HG03378 (cell line): ENCODE results near the gene AUP1.
A peak's percentile ranks its signal among the peaks of the same experiment; 100 is the strongest.

Source experiments
- ATAC-seq: cut with Tn5 transposase; IDR thresholded peaks from one replicate; pipeline ENCODE4 v1.9.1; 2021; ENCODE audit warnings: mild to moderate bottlenecking, moderate library complexity; ENCODE audit not compliant: unreplicated experiment

The AUP1 gene

DNA sequence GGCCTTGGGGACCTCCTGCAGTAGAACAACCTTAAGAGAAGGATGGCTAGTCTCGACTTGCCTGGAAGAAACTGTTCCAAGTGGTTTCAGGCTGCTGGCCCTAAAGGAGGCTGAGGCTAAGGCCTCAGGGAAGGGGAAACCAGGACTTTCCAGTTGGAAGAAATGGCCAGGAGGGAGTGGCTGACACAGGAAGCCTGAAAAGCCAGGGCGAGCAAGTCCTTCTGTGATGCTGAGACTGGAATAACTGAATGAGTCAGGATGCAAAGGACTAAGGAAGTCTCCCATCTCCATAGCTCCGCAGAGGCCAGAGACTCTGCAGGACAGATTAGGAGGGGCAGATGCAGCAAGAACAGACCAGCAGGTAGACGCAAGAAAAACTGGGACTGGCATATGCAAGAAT lies 7.6 kb upstream of the AUP1 start:
- no peak for ATAC-seq

DNA sequence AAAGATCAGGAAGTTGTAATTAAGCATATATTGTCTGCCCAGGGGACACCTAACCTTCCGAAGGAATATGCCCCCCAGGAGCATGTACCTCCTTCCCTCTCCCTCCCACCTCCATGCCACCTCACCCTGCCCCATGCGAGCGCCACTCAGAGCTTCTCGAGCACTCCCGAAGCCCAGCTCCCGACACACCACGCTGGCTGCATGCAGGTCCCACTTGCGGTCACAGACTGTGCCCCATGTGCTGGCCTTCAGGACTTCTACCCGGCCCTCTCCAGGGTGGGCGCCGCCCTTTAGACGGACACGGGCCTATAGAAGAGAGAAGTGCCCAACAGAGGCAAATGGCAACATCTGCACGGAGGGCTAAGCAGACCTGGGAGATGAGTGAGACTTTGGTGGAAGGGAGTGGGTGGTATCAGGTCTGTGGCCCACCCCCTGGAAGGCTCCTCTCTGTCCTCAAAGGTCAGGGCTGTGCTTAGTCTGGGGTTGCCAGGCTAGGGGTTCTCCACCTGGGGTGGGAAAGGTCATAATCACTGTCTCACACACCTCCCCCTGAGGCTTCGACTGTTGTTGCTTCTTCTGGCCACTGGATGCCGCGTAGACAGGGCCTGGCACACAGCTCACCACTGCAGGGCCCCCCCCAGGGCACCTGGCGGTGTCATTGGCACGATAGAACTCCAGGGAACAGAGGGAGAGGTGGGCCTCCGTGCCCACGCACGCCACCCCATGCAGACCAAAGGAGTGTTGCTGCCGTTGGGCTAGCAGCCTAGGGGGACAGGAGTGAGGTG lies 6.9 kb upstream of the AUP1 start:
- ATAC-seq = no peak

DNA sequence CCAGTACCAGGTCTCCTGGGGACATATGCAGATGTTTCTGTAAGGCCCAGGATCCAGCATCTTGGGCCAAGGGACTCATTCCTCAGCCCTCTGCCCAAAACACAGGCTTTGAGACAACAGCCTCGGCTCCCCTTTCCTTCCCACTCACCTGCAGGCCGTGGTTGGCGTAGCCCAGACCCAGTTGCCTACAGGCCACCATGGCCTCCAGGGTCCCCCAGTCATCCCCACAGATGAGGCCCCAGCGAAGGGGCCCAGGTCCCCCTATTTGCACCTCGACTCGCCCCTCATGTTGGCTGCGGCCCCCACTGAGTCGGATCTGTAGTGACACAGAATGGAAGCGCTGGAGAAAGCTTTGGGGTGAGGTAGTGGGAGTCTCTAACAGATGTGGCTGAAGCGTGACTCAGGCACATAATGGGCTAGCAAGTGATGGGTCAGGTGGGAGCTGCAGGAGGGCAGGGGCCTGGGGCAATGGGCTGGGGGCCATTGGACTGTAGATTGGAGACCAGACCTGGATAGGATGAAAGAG lies 6.0 kb upstream of the AUP1 start:
- no peak for ATAC-seq

DNA sequence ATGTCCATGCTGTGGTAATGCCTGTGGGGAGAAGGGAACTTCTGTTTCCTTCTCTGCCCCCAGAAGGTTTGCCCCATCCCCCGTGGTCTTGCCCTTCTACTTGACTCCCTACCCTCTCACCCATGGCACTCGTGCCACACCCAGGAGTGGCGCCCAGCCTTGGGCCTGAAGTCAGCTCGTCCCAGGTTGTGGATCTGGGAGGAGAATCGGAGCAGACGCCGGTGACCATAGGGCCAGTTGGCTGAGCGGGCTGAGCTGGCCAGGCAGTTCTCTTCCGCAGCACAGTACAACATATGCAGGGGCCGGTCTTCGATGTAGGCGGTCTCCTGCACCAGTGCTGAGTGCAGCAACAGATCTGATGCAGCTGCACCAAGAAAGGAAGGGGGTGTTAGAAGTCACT lies 4.9 kb upstream of the AUP1 start:
- no peak for ATAC-seq

DNA sequence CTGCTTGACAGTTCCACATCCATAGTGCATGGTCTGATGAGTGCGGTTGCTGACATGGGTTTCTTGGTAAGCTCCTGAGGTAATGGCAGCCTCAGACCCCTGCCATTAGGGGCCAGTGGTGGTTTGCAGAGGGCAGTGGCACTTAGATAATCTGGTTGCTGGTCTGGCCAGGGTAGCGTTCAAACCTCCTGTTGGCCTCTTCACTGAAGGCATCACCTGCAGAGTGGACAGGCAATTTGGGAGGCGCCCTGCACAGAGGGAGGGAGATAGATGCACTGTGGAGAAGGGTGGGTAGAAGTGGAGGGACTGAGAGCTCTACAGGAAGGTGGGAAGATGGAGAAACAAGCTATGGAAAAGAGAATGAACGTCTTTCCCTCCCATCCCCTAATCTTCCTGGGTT lies 4.0 kb upstream of the AUP1 start:
- no peak for ATAC-seq

DNA sequence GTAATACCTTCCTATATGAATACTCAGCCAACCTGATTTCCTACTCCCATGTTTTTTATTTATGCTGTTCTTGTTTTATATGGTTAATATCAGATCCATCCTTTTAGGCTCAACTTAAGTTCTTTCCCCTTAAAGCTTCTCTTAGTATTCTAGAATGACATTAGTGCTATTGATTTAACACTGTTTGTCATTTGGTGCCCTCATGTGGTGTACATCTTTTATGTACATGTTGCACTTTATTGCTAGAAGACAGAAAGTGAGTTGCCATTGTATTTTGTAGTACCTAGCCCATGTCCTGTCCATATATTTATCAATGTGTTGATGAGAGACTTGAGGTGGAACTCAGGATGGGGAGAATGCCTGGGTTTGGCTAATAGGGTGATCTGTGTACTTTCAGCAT lies 2.7 kb upstream of the AUP1 start:
- no peak for ATAC-seq

DNA sequence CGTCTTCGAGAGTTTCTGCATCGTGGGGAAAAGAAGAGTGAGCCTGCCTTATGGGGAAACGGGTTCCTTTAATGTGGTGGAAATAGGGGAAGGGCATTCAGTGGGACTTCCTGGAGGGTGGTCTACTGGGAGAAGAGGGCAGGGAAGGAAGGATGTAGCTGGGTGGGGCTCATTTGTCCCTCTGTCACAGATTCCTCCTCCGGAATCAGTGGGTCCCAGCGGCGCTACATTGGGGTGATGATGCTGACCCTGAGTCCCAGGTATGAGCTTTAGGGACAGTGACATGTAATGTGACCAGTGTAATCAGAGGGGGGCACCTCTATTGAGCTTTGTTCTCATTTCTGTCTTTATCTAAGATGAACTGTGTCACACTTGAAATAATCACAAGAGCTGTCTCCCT lies 2.2 kb upstream of the AUP1 start:
- no peak for ATAC-seq

DNA sequence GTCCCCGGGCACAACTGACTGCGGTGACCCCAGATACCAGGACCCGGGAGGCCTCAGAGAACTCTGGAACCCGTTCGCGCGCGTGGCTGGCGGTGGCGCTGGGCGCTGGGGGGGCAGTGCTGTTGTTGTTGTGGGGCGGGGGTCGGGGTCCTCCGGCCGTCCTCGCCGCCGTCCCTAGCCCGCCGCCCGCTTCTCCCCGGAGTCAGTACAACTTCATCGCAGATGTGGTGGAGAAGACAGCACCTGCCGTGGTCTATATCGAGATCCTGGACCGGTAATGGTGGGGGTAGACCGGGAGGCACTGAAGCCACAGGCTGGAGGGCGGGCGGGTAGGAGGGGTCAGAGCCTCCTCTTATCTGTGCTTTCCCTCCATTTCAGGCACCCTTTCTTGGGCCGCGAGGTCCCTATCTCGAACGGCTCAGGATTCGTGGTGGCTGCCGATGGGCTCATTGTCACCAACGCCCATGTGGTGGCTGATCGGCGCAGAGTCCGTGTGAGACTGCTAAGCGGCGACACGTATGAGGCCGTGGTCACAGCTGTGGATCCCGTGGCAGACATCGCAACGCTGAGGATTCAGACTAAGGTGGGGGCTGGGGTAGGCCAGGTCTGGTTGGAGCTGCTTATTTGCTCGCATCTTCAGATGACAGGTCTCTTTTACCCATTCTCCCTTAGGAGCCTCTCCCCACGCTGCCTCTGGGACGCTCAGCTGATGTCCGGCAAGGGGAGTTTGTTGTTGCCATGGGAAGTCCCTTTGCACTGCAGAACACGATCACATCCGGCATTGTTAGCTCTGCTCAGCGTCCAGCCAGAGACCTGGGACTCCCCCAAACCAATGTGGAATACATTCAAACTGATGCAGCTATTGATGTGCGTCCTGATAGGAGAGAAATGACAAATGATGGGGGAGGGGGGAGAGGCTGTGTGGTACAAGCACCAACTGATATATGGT lies 1.0 kb upstream of the AUP1 start:
- peak; percentile 39 for ATAC-seq

DNA sequence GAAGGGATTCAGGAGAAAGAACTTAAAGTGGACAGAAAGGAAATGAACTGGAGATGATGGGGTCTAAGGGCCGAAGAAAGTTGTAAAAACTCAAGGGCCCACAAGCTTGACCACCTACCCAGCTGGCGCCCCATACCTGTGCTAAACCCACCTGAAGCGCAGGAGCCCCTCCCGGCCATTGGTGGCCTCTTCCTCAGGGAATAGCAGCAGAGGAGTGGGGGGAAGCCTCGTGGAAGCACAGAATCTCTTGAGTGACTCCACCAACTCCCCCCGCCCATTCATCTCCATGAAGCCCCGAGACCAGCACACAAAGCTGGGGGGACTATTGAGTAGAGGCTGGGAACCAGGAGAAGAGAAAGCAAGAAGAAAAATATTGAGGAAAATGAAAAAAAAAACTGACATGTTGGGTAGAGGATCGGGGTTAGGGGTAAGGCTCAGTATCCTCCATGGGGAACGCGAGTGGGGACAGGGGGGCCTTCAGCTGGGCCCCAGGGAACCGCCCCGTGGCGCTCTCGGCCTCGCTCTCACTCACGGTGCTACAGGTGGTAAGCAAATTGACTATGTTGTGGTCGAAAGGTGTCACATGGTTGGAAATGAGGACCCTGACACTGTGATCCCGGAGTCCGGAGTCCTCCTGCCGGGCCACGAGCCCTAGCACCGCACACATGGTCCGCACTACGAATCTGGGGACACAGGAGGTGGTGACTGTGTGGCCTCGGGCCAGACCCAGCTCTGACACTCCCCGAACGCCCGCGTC lies 728 bp downstream of the AUP1 start:
- ATAC-seq = peak; percentile 5

DNA sequence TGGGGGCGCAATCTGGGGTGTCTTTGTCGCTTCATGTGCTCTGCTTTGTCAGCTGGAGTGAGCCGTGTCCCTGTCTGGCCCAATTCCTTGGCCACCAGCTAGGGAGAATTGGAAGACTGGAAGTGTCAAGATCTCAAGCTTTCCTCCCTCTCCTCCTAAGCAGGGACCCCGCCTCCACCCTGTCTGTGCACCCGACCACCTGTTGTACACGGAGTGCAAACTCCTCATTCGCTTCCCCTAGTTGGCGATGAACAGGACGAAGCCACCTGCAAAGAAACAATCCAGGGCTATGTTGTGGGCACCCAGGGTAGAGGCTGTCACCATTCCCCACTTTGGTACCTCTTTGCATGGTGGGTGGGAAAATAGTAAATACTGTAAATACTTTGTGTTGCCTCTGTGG lies 1.8 kb downstream of the AUP1 start:
- ATAC-seq = no peak

DNA sequence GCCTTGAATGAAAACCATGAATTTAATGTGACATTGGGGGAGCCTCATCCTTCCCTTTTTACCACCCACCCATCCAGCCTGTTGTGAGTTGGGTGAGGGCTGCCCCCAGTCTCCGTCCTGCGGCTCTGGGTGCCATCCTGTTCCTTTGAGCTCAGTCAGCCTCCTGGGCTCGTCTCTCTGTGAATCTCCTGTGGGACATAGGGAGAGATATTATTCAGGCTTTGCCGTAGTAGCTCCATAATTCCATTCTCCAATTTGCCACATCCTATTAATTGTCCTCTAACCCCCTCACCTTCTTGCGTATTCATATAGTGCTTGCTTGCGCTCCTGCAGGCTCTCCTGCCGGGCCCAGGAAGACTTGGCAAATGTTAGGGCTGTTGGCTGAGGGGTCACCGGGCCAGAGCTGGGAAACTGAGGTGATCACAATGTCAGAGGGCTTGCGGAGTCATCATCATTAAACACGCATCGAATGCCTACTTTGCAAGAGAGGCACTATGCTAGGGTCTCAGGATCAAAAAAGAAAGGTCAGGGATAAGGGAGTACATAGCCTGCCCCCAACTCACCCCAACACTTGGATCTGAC lies 2.8 kb downstream of the AUP1 start:
- ATAC-seq = no peak

DNA sequence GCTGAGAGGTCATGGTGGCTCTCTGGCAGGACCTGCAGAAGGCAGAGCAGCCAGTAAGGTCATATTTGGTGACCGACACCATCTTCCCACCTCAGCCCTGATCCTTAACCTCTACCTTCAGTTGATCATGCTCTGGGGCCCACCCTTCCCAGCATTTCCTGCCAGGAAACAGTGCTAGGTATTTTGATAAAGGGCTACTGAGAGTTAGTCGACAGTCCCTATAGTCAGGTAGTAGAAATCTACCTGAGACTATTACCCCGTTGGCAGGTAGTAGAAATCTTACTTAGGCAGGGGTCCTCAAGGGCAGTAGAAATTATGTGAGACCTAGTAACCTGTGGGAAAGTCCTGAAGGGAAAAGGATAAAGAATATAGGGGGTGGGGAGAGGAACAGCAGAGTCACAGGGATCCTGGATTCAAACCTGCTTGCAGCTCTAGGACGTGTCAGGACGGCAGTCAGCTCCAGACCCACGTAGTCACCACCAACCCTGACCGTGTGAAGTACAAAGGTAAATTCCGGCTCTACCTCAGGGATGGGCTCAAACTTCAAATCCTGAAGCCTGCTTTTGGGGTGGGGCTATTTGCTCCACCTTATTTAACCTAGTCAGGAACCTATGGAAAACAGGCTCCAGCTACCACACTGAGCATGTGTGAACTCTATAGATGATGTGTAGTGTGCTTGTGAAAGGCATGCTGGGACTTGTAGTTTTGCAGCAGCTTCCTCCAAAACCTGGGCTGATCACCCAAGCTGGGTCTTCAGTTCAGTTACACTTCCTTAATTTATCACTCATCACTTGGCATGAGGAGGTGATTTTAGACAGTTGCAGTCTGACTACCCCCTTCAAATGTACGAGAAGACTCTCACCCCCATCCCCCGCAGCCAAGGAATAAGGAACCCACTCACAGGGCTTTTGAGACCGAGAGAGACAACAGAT lies 3.5 kb downstream of the AUP1 start, which contains the start of gene DQX1:
Gene DQX1 (minus strand): TSS at position 515 of the 932 bp plus-strand sequence. CDS start 502 bp downstream, at position 13.
- peak; percentile 24 for ATAC-seq

DNA sequence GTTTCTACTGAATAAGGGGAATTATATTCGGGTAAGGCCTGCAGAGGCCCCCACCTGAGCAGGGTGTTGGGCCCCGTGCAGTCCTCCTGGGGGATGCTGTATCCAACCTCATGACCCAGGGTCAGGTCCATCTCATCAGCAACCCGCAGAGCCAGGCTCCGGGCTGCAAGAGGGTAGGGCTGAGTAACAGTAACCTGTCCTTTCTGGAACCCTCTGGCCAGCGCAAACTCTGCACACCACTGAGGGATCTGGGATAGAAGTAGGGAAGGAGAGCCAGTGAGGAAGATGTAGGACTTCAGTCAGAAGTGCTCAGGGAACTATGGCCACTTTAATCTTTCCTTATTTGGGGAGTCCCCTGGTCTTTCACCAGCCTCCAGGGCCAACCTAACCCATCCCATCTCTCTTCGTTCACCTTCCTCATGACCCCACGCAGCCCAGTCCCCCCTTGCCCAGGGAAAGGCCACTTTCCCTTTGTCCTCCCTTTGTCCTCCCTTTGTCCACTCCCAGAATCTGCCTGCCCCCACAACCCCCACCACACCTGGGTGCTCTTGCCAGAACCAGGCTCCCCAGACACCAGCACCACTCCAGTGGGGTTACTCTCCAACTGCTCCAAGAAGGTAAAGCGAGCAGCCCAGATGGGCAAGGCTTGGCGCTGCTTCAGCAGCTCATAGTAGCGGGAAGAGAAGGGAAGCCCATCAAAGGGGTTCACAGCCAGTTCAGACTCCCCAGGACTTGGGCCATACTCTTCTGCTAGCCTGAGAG lies 4.4 kb downstream of the AUP1 start:
- ATAC-seq = no peak

DNA sequence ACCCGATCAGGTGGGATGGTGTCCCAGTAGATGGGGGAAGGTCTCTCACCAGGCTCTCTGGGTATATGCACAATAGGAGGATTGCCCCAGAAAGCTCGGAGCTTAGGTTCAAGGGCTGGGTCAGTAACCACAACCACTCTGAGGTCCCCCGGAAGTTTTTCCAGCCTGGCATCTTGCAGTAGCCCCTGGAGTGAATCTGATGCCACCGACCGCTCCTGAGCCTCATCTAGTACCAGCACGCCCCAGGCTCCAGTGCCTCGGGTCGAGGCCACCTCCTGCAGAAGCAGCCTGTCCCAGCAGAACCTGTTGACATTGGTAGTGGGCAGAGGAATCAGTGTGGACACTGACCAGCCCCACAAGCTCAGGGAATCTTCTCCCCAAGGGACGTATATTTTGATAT lies 5.5 kb downstream of the AUP1 start:
- ATAC-seq = no peak

DNA sequence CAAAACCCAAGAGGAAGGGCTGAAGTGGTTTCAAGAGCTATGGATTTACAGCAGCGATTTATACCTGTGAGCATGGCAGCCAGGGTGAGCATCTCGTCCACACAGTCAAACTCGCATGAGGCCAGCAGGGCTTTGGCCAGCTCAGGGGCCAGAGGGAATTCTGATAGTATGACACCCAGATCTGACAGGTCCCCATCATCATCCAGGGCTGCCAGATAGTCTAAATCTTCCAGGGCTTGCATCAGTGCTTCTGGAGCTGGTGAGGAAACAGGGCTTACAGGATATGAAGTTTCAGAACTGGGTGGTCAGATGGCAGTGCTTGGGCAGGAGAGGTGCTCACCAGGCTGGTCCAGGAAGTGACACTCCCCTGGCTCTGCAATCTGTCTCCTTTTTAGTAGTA lies 7.0 kb downstream of the AUP1 start:
- ATAC-seq = no peak

DNA sequence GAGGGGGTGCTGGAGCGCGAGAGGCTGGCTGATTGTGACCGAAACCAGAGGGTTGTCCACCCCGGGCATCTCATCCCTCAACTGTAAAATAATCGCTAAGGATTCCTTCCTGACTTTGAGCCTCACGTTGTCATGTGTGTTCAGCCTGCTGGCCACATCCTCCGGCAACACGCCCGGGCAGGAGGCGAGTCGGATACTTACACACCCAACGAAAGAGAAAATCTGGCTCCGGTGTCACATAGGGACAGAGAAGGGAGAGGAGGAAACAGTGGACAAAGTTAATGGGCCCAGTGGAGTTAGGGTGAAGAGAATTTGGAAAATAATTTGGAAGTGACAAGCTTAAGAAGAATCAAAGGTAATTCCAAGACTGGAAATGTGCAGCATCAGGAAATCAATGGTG lies 12.9 kb downstream of the AUP1 start:
- ATAC-seq = no peak

DNA sequence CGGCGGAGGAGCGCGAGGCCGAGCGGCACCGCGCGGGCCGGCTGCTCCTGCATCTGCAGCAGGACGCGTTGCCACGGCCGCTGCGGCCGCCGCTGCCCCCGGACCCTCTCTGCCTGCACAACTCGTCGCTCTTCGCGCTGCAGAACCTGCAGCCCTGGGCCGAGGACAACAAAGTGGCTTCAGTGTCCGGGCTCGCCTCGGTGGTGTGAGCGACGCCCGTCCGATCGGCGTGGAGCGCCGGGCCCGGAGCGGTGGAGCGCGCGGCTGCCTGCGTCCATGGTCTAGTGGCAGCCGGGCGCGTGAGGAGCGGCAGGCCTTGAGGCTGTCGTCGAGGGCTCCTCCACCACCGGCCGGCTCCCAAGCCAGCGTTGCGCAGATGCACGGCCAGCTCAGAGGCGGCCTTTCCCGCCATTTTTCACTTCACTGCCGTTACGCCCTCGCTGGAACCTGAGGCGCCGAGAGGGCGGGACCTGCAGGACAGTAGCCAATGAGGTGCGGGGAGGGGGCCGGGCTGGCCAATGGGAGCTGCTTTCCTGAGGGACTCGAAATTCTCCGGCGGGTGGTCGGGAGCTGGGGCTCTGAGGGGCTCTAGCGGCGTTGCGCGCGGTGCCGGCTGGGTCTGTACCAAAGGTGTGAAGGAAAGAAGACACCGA lies 13.4 kb downstream of the AUP1 start:
- ATAC-seq = no peak

DNA sequence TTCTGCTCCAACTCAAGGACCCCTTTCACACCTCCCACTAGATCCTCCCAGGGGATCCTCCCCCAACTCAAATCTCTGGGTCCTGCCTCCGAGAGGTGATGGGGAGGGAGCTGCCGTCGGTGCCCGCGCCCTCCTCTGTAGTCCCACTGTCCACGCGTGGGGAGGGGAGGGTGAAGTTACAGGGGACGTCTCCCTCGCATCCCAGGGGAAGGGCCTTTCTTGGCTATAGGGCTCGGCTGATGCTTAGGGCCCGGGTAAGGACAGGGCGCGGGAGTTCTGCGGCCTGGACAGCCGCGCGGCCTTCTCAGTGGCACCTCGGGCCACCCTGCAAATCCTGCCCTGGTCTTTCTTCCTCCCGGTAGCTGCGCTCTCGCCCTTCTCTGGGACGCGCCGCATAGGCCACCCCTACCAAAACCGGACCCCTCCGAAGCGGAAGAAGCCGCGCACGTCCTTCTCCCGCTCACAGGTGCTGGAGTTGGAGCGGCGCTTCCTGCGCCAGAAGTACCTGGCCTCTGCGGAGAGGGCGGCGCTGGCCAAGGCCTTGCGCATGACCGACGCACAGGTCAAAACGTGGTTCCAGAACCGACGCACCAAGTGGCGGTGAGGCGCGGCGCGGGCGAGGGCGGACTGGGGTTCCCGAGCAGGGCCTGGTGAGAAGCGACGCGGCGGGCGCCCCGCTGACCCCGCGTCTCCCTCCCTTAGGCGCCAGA lies 14.1 kb downstream of the AUP1 start:
- ATAC-seq = no peak
